Glutamatergic neuron (in vitro differentiated cells): ENCODE results near the gene RPP21. TPM values are rescaled to one million over a fixed set of nuclear protein-coding genes. Genes with fewer than 3 reads are reported as not detected.
"Not testable (repeated sequence)": the region's sequence is repeated elsewhere in the genome, so short reads cannot be mapped to it uniquely, and the experiment has no call there.

Source experiments
- DNase-seq: peaks from one replicate; pipeline ENCODE4 v3.0.0; 2022
- H3K27ac Mint-ChIP-seq: one replicate; pipeline ENCODE4 v1.8.0; 2020; ENCODE audit warnings: mild to moderate bottlenecking, mixed read lengths, inconsistent platforms; ENCODE audit not compliant: unreplicated experiment
- H3K27me3 Mint-ChIP-seq: one replicate; pipeline ENCODE4 v1.8.0; 2020; ENCODE audit warnings: mild to moderate bottlenecking, moderate library complexity, mixed read lengths, inconsistent platforms; ENCODE audit not compliant: unreplicated experiment
- H3K36me3 Mint-ChIP-seq: one replicate; pipeline ENCODE4 v1.8.0; 2020; ENCODE audit warnings: mild to moderate bottlenecking, mixed read lengths, inconsistent platforms; ENCODE audit not compliant: unreplicated experiment
- H3K4me1 Mint-ChIP-seq: one replicate; pipeline ENCODE4 v1.8.0; 2020; ENCODE audit warnings: mild to moderate bottlenecking, low read depth, mixed read lengths, inconsistent platforms; ENCODE audit not compliant: unreplicated experiment
- H3K4me3 Mint-ChIP-seq: one replicate; pipeline ENCODE4 v1.8.0; 2020; ENCODE audit warnings: mild to moderate bottlenecking, mixed read lengths, inconsistent platforms; ENCODE audit not compliant: unreplicated experiment
- H3K9me3 Mint-ChIP-seq: one replicate; pipeline ENCODE4 v1.8.0; 2020; ENCODE audit warnings: mild to moderate bottlenecking, moderate library complexity, mixed read lengths, inconsistent platforms; ENCODE audit not compliant: unreplicated experiment
- CTCF ChIP-seq: fragments of 200-600 bp; sonication (generic); IDR thresholded peaks from one replicate; pipeline ENCODE4 v1.5.0; 2021; ENCODE audit not compliant: partially characterized antibody, unreplicated experiment
- total RNA-seq: library from RNA; stranded (reverse); fragmentation: NEBNext Ultra II Directional; extraction: Animal tissue kit (Norgen Biotek cat#: 25700); gene quantifications from one replicate; pipeline ENCODE4 v1.2.1, GENCODE V29; 2021; ENCODE audit not compliant: unreplicated experiment

The RPP21 gene
- total RNA-seq, 1 donor from 2014 or later, result 36.7 TPM

DNA sequence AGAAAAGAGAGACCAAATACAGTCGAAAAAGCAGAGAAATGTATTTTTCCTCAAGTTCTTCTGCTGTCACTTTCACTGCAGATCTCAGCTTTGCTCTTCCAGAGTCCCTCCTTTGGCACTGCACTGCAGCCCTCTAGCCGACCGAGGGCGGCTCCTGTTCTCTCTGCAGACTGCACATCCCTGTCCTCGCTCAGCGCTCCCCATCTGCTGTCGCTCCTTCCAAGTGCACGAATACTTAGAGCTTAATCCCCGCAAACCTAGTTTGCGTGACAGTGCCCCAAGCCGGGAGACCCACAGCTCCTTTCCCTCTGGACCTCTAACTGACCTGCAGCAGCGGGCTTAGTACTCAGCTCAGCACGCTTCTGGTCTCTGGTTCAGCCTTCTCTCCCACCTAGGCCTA, 15.2 kb downstream of the RPP21 start:
- DNase-seq, result peak; percentile 26
- Mint-ChIP-seq H3K4me1 (no peaks in the 10 kb centered on the region), H3K36me3 (peaks cover 5% of the 10 kb centered on the region), H3K27ac (no peak overlapping the region), H3K9me3 (no peaks in the 10 kb centered on the region), H3K4me3 (no peak overlapping the region), H3K27me3 (peaks cover 4% of the 10 kb centered on the region)
- no peak for TF ChIP-seq CTCF

- TF ChIP-seq CTCF, result no peak
- H3K27me3 Mint-ChIP-seq, result peaks cover 7% of the 10 kb centered on the region
- no peak for DNase-seq
- peaks cover 5% of the 10 kb centered on the region for H3K36me3 Mint-ChIP-seq
- H3K9me3 Mint-ChIP-seq, result peaks cover 3% of the 10 kb centered on the region
- H3K4me3 Mint-ChIP-seq, result no peak overlapping the region
- H3K4me1 Mint-ChIP-seq, result no peaks in the 10 kb centered on the region
- no peak overlapping the region for H3K27ac Mint-ChIP-seq
Measured at GRCh38 chr6:30361661-30362060, 16.7 kb downstream of the RPP21 start.

DNA sequence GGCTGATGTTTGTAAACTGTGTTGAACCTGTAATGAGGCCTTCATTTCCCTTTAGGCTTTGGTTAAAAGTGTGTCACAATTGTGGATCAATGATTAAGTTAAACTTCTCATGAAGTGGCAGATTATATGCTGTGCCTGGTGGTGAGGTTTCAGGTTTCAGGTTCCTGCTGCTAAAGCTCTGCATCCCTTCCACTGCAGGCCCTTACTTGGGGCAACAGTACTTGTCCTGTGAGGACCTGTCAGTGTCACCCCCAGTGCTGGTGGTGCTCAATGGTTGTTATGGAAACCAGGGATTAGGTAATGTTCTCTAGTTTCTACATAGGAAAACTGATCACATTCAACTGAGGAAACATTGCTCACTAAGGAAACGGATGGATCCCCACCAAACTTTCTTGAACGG, 18.5 kb downstream of the RPP21 start:
- H3K4me3 Mint-ChIP-seq, result no peak overlapping the region

DNA sequence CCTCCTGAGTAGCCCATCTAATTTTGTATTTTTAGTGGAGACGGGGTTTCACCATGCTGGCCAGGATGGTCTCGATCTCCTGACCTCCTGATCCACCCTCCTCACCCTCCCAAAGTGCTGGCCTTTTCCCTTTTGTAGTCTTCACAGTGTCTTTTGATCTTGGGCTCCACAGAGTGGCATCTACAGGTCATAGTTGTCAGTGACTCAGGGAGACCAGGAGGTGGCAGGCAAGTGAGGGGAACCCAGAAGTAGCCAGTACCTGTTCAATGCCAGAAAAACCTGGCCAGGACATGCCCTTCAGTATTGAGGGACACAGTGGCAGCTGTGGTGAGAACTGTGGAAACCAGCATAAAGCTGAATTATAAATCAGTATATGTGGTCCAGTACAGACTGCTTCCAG, 19.6 kb downstream of the RPP21 start:
- H3K4me1 Mint-ChIP-seq, result no peaks in the 10 kb centered on the region
- peaks cover 3% of the 10 kb centered on the region for H3K9me3 Mint-ChIP-seq
- H3K36me3 Mint-ChIP-seq, result peaks cover 5% of the 10 kb centered on the region
- no peak overlapping the region for H3K27ac Mint-ChIP-seq
- no peak for DNase-seq
- no peak overlapping the region for H3K4me3 Mint-ChIP-seq
- TF ChIP-seq CTCF, result no peak
- H3K27me3 Mint-ChIP-seq, result peaks cover 7% of the 10 kb centered on the region

More for the DNA sequence above, 18.5 kb downstream of the RPP21 start:
- H3K27ac Mint-ChIP-seq, result no peak overlapping the region
- peaks cover 5% of the 10 kb centered on the region for H3K36me3 Mint-ChIP-seq
- no peak for TF ChIP-seq CTCF
- peaks cover 7% of the 10 kb centered on the region for H3K27me3 Mint-ChIP-seq
- H3K4me1 Mint-ChIP-seq, result no peaks in the 10 kb centered on the region
- H3K9me3 Mint-ChIP-seq, result peaks cover 3% of the 10 kb centered on the region
- no peak for DNase-seq

DNA sequence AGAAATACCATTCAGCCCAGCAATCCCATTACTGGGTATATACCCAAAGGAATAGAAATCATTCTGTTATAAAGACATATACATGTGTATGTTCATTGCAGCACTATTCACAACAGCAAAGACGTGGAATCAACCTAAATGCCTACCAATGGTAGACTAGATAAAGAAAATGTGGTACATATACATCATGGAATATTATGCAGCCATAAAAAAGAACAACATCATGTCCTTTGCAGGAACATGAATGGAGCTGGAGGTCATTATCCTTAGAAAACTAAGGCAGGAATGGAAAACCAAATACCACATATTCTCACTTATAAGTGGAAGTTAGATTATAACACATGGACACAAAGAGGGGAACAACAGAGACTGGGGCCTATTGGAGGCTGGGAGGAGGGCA, 24.3 kb downstream of the RPP21 start:
- not testable (repeated sequence) for H3K27me3 Mint-ChIP-seq, DNase-seq, H3K4me1 Mint-ChIP-seq, H3K4me3 Mint-ChIP-seq, H3K27ac Mint-ChIP-seq, H3K36me3 Mint-ChIP-seq, H3K9me3 Mint-ChIP-seq

DNA sequence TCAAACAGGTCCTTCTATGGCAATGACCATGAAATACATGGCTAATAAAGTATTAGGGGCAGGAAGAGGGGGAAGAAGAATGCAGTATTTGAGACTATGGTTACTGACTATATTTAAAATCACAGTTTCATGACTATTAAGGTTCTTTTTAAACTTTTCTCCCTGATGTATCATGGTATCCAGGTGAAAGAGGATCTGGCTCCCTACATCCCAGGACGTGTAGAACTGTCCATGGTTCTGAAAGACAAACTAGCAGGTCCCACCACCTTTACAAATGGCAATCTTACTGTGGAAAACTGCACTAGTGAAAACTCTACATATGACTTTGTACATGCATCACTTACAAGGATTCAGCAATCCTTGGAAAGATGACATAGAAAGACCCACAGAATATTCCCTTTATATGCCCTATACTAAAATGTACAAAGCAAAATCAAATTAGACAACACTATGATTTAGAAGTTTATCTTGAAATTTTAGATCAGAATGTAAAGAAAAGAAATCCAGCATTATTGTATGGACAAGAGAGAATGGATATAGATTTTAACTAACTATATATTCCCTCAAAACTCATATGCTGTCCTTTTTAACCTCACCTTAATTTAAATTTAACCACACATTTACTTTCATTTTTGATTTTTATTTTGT, 33.5 kb downstream of the RPP21 start:
- H3K9me3 Mint-ChIP-seq, result no peaks in the 10 kb centered on the region
- no peak overlapping the region for H3K27ac Mint-ChIP-seq
- no peak overlapping the region for H3K4me3 Mint-ChIP-seq
- DNase-seq, result no peak
- H3K4me1 Mint-ChIP-seq, result no peaks in the 10 kb centered on the region
- TF ChIP-seq CTCF, result no peak
- no peaks in the 10 kb centered on the region for H3K36me3 Mint-ChIP-seq
- H3K27me3 Mint-ChIP-seq, result peaks cover 2% of the 10 kb centered on the region
